ENCODE results near the gene ALX4.

Gene ALX4

GRCh38 chr11:44313761-44314489 lies 4.0 kb upstream of the ALX4 start:
- DNase-seq (ENCODE audit: low read depth): no peak
- no peak overlapping the region for H3K4me3 ChIP-seq (ENCODE audit: low read depth, low read length)
- TF ChIP-seq CTCF (IDR thresholded peaks at IDR 0.05; ENCODE audit: control insufficient read depth, extremely low read depth, insufficient read depth): no peak

GRCh38 chr11:44312876-44313275 lies 2.9 kb upstream of the ALX4 start:
- no peak for DNase-seq (ENCODE audit: low read depth)
- TF ChIP-seq CTCF (IDR thresholded peaks at IDR 0.05; ENCODE audit: control insufficient read depth, extremely low read depth, insufficient read depth): no peak
- H3K4me3 ChIP-seq (ENCODE audit: low read depth, low read length): no peak overlapping the region

- no peak overlapping the region for H3K4me3 ChIP-seq (ENCODE audit: low read depth, low read length)
- no peak for DNase-seq (ENCODE audit: low read depth)
- TF ChIP-seq CTCF (IDR thresholded peaks at IDR 0.05; ENCODE audit: control insufficient read depth, extremely low read depth, insufficient read depth): no peak
Observed at GRCh38 chr11:44311339-44312261, 1.7 kb upstream of the ALX4 start.

- no peak overlapping the region for H3K4me3 ChIP-seq (ENCODE audit: low read depth, low read length)
- DNase-seq (ENCODE audit: low read depth): no peak
- TF ChIP-seq CTCF (IDR thresholded peaks at IDR 0.05; ENCODE audit: control insufficient read depth, extremely low read depth, insufficient read depth): no peak
Observed at GRCh38 chr11:44310463-44311272, 729 bp upstream of the ALX4 start.

GRCh38 chr11:44310206-44310462 lies 195 bp upstream of the ALX4 start:
- TF ChIP-seq CTCF (IDR thresholded peaks at IDR 0.05; ENCODE audit: control insufficient read depth, extremely low read depth, insufficient read depth): no peak
- DNase-seq (ENCODE audit: low read depth): no peak
- peak overlapping the region; percentile 56 for H3K4me3 ChIP-seq (ENCODE audit: low read depth, low read length)

- TF ChIP-seq CTCF (IDR thresholded peaks at IDR 0.05; ENCODE audit: control insufficient read depth, extremely low read depth, insufficient read depth): no peak
- no peak for DNase-seq (ENCODE audit: low read depth)
- peak overlapping the region; percentile 56 for H3K4me3 ChIP-seq (ENCODE audit: low read depth, low read length)
Observed at GRCh38 chr11:44308923-44309477, 939 bp downstream of the ALX4 start.
